Measurements from ENCODE around the gene FAM50B.
"Not testable (repeated sequence)": the region's sequence is repeated elsewhere in the genome, so short reads cannot be mapped to it uniquely, and the experiment has no call there.

Gene FAM50B

DNA sequence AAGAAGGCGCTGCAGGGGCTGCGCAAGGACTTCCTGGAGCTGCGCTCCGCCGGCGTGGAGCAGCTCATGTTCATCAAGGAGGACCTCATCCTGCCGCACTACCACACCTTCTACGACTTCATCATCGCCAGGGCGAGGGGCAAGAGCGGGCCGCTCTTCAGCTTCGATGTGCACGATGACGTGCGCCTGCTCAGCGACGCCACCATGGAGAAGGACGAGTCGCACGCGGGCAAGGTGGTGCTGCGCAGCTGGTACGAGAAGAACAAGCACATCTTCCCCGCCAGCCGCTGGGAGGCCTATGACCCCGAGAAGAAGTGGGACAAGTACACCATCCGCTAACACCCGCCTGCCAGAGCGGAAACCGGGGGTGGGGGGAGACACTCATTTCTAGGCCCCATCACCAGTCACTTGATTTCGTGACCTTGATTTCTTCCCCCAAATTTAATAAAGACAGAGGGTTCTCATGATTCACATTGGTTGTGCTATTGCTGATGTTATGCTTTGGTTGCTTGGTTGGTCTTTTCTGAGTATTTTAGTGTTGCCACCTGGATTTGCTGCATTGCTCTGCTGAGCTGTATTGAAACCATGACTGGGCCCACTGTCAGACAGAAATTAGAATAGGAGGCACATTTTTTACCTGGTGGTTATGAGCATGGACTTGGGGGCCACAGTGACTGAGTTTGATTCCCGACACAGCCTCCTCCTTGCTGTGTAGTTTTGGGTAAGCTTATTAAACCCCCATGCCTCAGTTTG is 1.5 kb downstream of the FAM50B start:
- no peak for DNase-seq

DNA sequence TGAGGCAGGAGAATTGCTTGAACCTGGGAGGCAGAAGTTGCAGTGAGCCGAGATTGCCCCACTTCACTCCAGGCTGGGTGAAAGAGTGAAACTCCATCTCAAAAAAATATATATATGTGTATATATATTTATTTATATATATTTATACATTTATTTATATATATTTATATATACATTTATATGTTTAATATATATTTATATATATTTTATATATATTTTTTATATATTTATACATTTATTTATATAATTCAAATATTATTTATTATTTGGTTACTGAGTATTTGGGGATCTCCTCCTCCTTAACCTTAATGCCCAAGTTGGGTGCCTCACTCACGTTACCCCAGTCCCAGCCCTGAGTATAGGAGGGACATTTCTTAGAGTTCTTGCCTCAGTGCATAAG is 2.7 kb downstream of the FAM50B start:
- DNase-seq, result no peak

DNA sequence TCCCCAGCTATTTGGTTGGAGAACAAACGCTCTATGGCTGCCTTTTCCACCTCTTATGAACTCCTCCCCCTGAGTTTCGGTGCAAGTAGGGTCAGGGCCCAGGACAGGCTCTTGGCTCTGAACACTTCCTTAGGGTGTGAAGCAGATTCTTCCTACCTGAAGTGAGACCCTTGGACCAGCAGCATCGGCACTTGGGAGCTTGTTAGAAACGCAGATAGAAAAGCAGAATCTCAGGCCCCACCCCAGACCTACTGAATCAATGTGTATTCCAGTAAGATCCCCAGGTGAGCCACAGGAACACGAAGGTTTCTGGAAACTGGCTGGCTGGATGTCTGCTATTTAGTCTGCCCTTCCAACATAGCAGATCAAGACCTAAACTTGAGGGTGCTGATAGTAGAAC is 3.2 kb downstream of the FAM50B start:
- no peak for DNase-seq

DNA sequence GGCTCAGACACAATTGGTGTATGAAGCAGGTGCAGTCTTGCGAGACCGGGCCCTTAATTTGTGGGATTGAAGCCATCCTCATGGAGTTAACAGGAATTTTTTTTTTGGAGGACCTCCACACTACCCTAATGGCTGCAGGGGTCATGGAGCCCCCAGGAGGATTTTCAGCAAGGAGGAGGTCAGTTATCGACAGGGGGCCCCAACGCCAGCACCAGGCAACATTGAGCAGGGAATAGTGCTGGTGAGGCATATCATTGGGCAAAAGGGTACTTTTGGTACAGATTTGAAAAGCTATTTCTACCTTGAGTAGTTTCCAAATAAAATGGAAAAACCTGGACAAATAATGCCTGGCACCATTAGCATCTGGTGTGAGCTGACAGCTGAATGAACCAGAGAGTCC is 6.7 kb downstream of the FAM50B start:
- no peak for DNase-seq

DNA sequence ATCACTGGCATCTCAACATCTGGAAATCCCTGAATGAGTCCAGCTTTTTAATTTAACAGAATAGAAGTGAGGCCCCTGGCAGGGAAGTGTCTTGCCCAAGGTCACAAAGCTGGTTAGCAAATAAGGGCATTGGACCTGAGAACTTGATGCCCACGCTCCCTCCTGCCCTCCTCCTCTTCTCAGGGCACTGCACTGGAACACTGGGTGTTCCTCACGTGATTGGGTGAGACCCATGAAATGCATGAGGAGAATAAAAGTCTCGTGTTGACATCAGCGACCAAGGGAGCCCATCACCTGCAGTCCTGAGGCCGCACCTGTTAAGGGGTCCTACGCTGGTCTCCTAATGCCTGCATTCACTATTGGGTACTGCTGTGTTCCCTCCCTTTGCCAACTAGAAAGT is 7.4 kb downstream of the FAM50B start:
- DNase-seq, result no peak

GRCh38 chr6:3857468-3858456 is 8.6 kb downstream of the FAM50B start:
- DNase-seq, result no peak

DNA sequence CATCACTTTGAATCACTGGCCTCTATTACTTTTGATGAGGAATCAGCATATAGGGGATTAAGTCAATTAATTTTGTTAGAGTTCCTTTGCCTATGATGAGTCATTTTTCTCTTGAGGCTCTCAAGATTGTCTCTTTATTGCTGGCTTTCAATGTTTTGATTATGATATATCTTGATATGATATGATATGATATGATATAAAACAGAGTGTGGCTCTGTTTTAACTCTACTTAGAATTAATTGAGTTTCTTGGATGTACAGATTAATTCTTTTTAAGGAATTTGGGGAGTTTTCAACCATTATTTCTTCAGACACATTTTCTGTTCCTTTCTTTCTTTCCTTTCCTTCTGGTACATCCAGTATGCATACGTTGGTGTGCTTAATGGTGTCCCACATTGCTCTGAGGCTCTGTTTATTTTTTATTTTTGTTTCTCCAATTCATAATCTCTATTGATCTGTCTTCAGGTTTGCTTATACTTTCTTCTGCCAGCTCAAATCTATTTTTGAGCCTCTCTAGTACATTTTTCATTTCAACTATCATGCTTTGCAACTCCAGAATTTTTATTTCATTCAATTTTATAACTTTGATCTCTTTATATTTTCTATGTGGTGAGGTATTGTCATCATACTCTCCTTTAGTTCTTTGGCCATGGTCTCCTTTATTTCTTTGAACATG is 10.8 kb downstream of the FAM50B start:
- no peak for DNase-seq

DNA sequence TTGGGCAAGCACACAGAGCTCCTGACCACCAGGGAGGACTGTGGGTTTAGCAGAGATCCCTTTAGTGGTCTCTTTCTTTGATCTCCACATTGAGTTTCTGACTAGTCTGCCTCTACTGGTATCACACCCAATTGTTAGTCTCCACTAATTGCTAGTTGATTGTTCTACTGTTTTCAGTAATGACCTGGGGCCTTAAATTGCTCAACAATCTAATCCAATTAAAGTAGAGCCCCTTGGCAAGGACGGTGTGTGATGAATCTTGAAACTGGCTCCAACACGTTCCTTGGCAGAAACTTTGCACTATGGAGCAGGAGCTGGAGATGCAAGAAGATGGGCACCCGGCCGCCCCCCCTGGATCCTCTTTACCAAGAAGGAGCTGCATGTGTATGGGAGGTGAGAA is 12.3 kb downstream of the FAM50B start:
- no peak for DNase-seq

DNA sequence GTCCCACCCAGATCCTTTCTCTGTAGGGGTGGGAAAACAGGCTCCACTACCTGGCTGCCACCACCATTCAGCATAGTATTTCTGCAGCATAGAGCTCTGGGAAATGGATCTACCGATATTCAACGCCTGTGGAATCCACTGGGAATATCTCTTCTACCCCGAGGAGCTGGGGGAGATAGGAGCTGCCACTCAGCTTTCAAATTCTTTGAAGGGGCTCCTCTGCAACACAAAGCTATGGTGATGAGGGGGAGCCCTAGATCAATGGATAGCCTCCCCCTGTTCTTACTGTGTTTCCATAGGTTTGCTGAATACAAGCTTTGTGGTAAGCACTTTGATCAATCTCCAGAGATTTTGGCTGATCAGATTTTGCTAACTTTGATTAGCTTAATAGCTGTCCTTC is 12.9 kb downstream of the FAM50B start:
- DNase-seq, result no peak

DNA sequence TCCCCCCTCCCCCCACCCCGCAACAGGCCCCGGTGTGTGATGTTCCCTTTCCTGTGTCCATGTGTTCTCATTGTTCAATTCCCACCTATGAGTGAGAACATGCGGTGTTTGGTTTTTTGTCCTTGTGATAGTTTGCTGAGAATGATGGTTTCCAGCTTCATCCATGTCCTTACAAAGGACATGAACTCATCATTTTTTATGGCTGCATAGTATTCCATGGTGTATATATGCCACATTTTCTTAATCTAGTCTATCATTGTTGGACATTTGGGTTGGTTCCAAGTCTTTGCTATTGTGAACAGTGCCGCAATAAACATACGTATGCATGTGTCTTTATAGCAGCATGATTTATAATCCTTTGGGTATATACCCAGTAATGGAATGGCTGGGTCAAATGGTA is 14.1 kb downstream of the FAM50B start:
- not testable (repeated sequence) for DNase-seq

- no peak for DNase-seq
These were observed 16.3 kb downstream of the FAM50B start for GRCh38 chr6:3865463-3865862.

GRCh38 chr6:3867641-3868502 is 18.7 kb downstream of the FAM50B start:
- no peak for DNase-seq

DNA sequence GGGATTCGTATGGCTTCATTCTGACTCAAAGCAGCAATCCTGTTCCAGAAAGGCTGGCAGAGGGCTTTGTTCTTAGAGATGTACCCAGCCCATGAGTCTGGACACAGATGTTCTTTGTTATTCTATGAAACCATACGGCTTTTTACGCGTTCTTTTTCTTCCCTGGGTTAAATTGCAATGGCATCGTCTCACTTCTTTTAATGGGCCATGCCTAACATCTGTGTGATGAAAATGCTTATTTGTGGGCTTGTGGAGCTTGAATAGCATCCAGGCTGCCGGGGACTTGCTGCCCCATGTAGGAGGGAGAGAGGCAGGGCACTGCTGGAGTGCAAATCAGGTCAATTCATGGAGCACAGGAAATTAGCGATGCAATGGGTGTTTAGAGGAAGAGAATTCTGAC is 19.4 kb downstream of the FAM50B start:
- no peak for DNase-seq

DNA sequence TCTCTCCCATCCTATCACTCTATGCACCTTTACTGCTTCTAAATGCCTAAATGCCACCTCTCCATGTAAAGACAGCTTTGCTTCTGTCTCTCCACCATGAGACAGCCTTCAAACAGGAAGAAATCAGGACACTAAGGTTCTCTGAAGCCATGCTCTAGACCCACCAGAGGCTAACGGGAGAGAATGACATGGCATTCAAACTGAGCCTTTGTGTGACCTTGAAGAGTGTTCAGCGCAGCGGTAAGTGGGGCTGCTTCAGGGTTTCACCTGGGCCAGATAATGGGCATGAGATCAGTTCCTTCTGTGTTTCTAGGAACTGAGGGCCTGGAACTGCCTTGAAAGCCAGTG is 20.1 kb downstream of the FAM50B start:
- no peak for DNase-seq

GRCh38 chr6:3869632-3870527 is 20.7 kb downstream of the FAM50B start:
- no peak for DNase-seq

DNA sequence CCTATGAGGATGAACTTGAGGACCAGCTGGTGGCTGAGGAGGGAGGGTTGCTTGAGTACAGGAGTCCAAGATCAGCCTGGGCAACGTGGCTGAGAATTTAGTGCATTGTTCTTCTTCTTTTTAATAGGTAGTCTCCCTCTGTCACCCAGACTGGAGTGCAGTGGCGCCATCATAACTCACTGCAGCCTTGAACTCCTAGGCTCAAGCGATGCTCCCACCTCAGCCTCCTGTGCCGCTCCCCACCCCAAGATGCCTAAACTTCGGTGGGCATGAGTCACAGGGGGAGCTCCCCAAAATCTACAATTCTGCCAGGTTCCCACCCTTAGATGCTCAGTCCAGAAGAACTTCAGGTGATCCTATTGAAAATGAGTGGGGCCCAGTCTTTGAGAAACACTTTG is 21.4 kb downstream of the FAM50B start:
- no peak for DNase-seq

GRCh38 chr6:3871515-3871914 is 22.3 kb downstream of the FAM50B start:
- DNase-seq, result no peak

DNA sequence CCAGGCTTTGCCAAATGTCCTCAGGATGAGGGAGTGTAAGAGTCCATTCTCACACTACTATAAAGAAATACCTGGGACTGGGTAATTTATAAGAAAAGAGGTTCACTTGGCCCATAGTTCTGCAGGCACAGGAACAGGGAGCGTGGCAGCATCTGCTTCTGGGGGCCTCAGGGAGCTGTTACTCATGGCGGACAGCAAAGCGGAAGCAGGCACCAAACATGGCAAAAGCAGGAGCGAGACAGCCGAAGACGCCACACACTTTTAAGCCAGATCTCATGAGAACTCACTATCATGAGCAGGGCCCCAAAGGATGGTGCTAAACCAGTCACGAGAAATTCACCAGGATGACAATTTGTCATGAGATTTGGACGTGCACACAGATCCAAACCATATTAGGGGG is 22.8 kb downstream of the FAM50B start:
- no peak for DNase-seq

DNA sequence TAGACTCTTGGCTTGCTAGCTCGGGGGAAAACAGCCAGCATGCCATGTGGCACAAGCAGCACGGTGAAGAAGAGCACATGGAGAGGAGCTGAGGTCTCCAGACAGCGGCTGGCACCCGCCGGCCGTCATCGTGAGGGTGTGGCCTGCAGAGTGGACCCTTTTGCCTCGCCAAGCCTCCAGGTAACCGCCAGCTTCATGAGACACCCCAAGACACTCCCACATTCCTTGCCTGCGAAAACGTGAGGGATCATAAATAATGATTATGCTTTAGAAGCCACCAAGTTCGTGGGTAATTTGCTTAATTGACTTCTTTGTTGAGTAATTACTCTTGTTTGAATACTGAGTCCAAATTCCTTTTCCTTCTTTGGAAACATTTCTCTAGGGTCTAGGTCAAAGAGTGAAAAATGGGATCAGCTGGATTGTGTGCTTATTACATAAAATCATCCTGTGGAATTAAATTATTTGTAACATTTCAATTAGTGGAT is 23.2 kb downstream of the FAM50B start:
- no peak for DNase-seq

- no peak for DNase-seq
These were observed 23.9 kb downstream of the FAM50B start for GRCh38 chr6:3873051-3873450.

DNA sequence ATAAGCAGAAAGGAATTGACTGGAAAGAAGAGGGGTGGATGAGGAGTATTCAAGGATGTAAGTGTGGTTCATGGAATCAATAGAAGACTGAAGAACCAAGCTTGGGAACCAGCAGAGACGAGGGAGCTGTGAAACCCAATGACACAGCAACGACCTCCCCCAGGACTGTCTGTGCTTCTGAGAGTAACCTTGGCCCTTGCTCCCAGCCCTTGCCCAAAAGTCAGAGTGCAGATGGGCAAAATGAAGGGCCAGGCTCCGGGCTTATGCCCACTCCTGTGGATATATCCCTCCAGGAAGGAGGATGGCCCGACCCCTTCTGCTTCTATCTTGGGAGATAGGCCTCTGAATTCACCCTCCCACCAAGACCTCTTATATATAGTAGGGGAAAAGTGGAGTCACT is 24.9 kb downstream of the FAM50B start:
- no peak for DNase-seq

Measured in NCI-H748 treated with DMSO at 0.1 percent for 48 hours (cell line).